H1 (cell line): Measurements from ENCODE around the gene ASIP. TPM values are rescaled to one million over a fixed set of nuclear protein-coding genes. Genes with fewer than 3 reads are reported as not detected.

Experiments used
- BACH1 ChIP-seq: IDR thresholded peaks from 2 replicates; pipeline ENCODE4 v1.6.1; 2012; ENCODE audit warnings: low read length, improper control_type of control experiment
- CHD7 ChIP-seq: fragments of 300-600 bp; sonication (generic); IDR thresholded peaks from 2 replicates; pipeline ENCODE4 v1.7.1; 2012; ENCODE audit warnings: low read length, moderate library complexity, mild to moderate bottlenecking, inconsistent platforms; ENCODE audit not compliant: insufficient replicate concordance
- CREB1 ChIP-seq: IDR thresholded peaks from 2 replicates; pipeline ENCODE4 v1.6.1; 2012; ENCODE audit warnings: inconsistent platforms
- HDAC6 ChIP-seq: IDR thresholded peaks from one replicate; pipeline ENCODE4 v1.7.1; 2012; ENCODE audit warnings: low read depth, mild to moderate bottlenecking, inconsistent platforms, low read length, moderate library complexity
- RXRA ChIP-seq: IDR thresholded peaks from 2 replicates; pipeline ENCODE4 v1.6.1; 2011; ENCODE audit warnings: low read depth, mild to moderate bottlenecking, low read length, moderate library complexity; ENCODE audit not compliant: insufficient read depth
- SP4 ChIP-seq: IDR thresholded peaks from 2 replicates; pipeline ENCODE4 v1.6.1; 2012; ENCODE audit warnings: low read length, inconsistent platforms
- TAF7 ChIP-seq: optimal IDR thresholded peaks from 2 replicates; pipeline ENCODE3; 2011; ENCODE audit warnings: low read depth, mild to moderate bottlenecking, inconsistent platforms, low read length, moderate library complexity, borderline replicate concordance
- USF2 ChIP-seq: IDR thresholded peaks from 2 replicates; pipeline ENCODE4 v1.6.1; 2011; ENCODE audit warnings: low read length, improper control_type of control experiment
- polyA plus RNA-seq, 7 experiments: library from polyadenylated mRNA; depleted of rRNA in 3 of 7; stranded (reverse) in 5 of 7; unstranded in 2 of 7; fragments of >200 nt in 5 of 7; fragments of 200-250 nt in 2 of 7; gene quantifications; 1 replicate in 5 of 7; 2 replicates in 1 of 7; 4 replicates in 1 of 7; pipeline versions ENCODE4 v1.2.1 to v1.2.3, GENCODE V29; 2011 to 2013; ENCODE audit warnings: missing spikeins in 2 of 7, mixed read lengths in 2 of 7
- total RNA-seq: library from RNA; stranded (reverse); fragmentation: NEBNext Ultra II Directional; extraction: Animal tissue kit (Norgen Biotek cat#: 25700); gene quantifications from 2 replicates; pipeline ENCODE4 v1.2.1, GENCODE V29; 2021

ASIP gene
- total and polyA plus RNA-seq, 2 of the 8 experiments (the other 6 are each of a cell fraction or from before 2014, with no cell fraction given): not detected

GRCh38 chr20:34240693-34241615 lies at the start of gene ASIP (continued):
- TF ChIP-seq USF2 (no peak), RXRA (no peak), CREB1 (no peak), BACH1 (no peak), SP4 (no peak), CHD7 (no peak), TAF7 (no peak), HDAC6 (no peak)
